Measurements from ENCODE around the gene PTGES2. TPM values are rescaled to one million over a fixed set of nuclear protein-coding genes. Genes with fewer than 3 reads are reported as not detected.

The PTGES2 gene
- total and polyA plus RNA-seq, 2 of the 13 experiments (the other 11 are each of a cell fraction or from before 2014, with no cell fraction given) = 63.7 to 79.8 TPM

GRCh38 chr9:128104171-128104618, 23.3 kb downstream of the PTGES2 start (continued):
- TF ChIP-seq CSRNP1 (CRISPR knock-in tag; IDR thresholded peaks at IDR 0.05) (peak; percentile 63; the same call in 1 of the 2 replicates), HES4 (CRISPR knock-in tag; IDR thresholded peaks at IDR 0.05; ENCODE audit: borderline replicate concordance) (no peak), ZIK1 (CRISPR knock-in tag; IDR thresholded peaks at IDR 0.05; ENCODE audit: borderline replicate concordance, low read depth) (0 out of 2 replicates have a peak, but pooled peaks have one; percentile 56), GTF3A (CRISPR knock-in tag; conservative IDR thresholded peaks at IDR 0.05) (no peak), IKZF5 (CRISPR knock-in tag; IDR thresholded peaks at IDR 0.05) (peak; percentile 86), PITX1 (CRISPR knock-in tag; IDR thresholded peaks at IDR 0.05) (peak; percentile 67; the same call in 1 of the 2 replicates), NRL (CRISPR knock-in tag; IDR thresholded peaks at IDR 0.05; ENCODE audit: borderline replicate concordance) (peak; percentile 88), FOXM1 (CRISPR knock-in tag; IDR thresholded peaks at IDR 0.05) (no peak), ZNF687 (CRISPR knock-in tag; IDR thresholded peaks at IDR 0.05) (peak; percentile 96), FOXA1 (IDR thresholded peaks at IDR 0.05) (no peak), FOXA1 (CRISPR knock-in tag; IDR thresholded peaks at IDR 0.05) (peak; percentile 10; the same call in 1 of the 2 replicates), PATZ1 (CRISPR knock-in tag; IDR thresholded peaks at IDR 0.05) (peak; percentile 84), HIC2 (CRISPR knock-in tag; IDR thresholded peaks at IDR 0.05; ENCODE audit: low read depth) (peak; percentile 97), TSC22D2 (CRISPR knock-in tag; IDR thresholded peaks at IDR 0.05; ENCODE audit: borderline replicate concordance) (no peak), ZNF775 (CRISPR knock-in tag; IDR thresholded peaks at IDR 0.05; ENCODE audit: borderline replicate concordance) (no peak), SIN3A (IDR thresholded peaks at IDR 0.05; ENCODE audit: borderline replicate concordance, low read depth, low read length) (peak; percentile 36; the same call in 1 of the 2 replicates), CBX1 (IDR thresholded peaks at IDR 0.05; ENCODE audit: low read depth) (no peak), PAF1 (CRISPR knock-in tag; IDR thresholded peaks at IDR 0.05) (0 out of 2 replicates have a peak, but pooled peaks have one; percentile 32)
